ENCODE data around the gene INMT.
"Not testable (repeated sequence)": the region's sequence is repeated elsewhere in the genome, so short reads cannot be mapped to it uniquely, and the experiment has no call there.

Gene INMT

GRCh38 chr7:30751696-30752273 lies at the start of gene INMT:
TSS of gene INMT (plus strand) at chr7:30752135. CDS start at chr7:30752151, 16 bp downstream.
- in situ Hi-C loops (cut with MboI; ENCODE audit: low sequenced_read_pairs): no loop called here

- in situ Hi-C loops (cut with MboI; ENCODE audit: low sequenced_read_pairs): no loop called here
Observed at GRCh38 chr7:30702200-30702599, 49.7 kb upstream of the INMT start.

GRCh38 chr7:30703756-30704155 lies 48.2 kb upstream of the INMT start:
- in situ Hi-C loops (cut with MboI; ENCODE audit: low sequenced_read_pairs): no loop called here

- in situ Hi-C loops (cut with MboI; ENCODE audit: low sequenced_read_pairs): no loop called here
Observed at GRCh38 chr7:30705008-30705407, 46.9 kb upstream of the INMT start.

- in situ Hi-C loops (cut with MboI; ENCODE audit: low sequenced_read_pairs): no loop called here
Observed at GRCh38 chr7:30705596-30705995, 46.3 kb upstream of the INMT start.

GRCh38 chr7:30706316-30706715 lies 45.6 kb upstream of the INMT start:
- in situ Hi-C loops (cut with MboI; ENCODE audit: low sequenced_read_pairs): no loop called here

GRCh38 chr7:30706908-30707307 lies 45.0 kb upstream of the INMT start:
- in situ Hi-C loops (cut with MboI; ENCODE audit: low sequenced_read_pairs): no loop called here

GRCh38 chr7:30707391-30708357 lies 44.3 kb upstream of the INMT start:
- in situ Hi-C loops (cut with MboI; ENCODE audit: low sequenced_read_pairs): no loop called here

GRCh38 chr7:30708412-30708811 lies 43.5 kb upstream of the INMT start:
- in situ Hi-C loops (cut with MboI; ENCODE audit: low sequenced_read_pairs): no loop called here

GRCh38 chr7:30708983-30709382 lies 43.0 kb upstream of the INMT start:
- in situ Hi-C loops (cut with MboI; ENCODE audit: low sequenced_read_pairs): no loop called here

GRCh38 chr7:30709549-30709948 lies 42.4 kb upstream of the INMT start:
- in situ Hi-C loops (cut with MboI; ENCODE audit: low sequenced_read_pairs): no loop called here

- in situ Hi-C loops (cut with MboI; ENCODE audit: low sequenced_read_pairs): no loop called here
Observed at GRCh38 chr7:30710669-30711068, 41.3 kb upstream of the INMT start.

- in situ Hi-C loops (cut with MboI; ENCODE audit: low sequenced_read_pairs): no loop called here
Observed at GRCh38 chr7:30713392-30713791, 38.5 kb upstream of the INMT start.

- in situ Hi-C loops (cut with MboI; ENCODE audit: low sequenced_read_pairs): no loop called here
Observed at GRCh38 chr7:30714129-30714528, 37.8 kb upstream of the INMT start.

- in situ Hi-C loops (cut with MboI; ENCODE audit: low sequenced_read_pairs): no loop called here
Observed at GRCh38 chr7:30717181-30717580, 34.8 kb upstream of the INMT start.

GRCh38 chr7:30719434-30719833 lies 32.5 kb upstream of the INMT start:
- in situ Hi-C loops (cut with MboI; ENCODE audit: low sequenced_read_pairs): not testable (repeated sequence)

GRCh38 chr7:30721211-30721610 lies 30.7 kb upstream of the INMT start:
- in situ Hi-C loops (cut with MboI; ENCODE audit: low sequenced_read_pairs): no loop called here

GRCh38 chr7:30722187-30722586 lies 29.7 kb upstream of the INMT start:
- in situ Hi-C loops (cut with MboI; ENCODE audit: low sequenced_read_pairs): no loop called here

- in situ Hi-C loops (cut with MboI; ENCODE audit: low sequenced_read_pairs): no loop called here
Observed at GRCh38 chr7:30722671-30723070, 29.3 kb upstream of the INMT start.

GRCh38 chr7:30723776-30724175 lies 28.2 kb upstream of the INMT start:
- in situ Hi-C loops (cut with MboI; ENCODE audit: low sequenced_read_pairs): no loop called here

GRCh38 chr7:30726296-30727006 lies 25.5 kb upstream of the INMT start:
- in situ Hi-C loops (cut with MboI; ENCODE audit: low sequenced_read_pairs): no loop called here
